ENCODE measurements around the gene LCE7A.

GRCh38 chr1:152842556-152842955, 17.2 kb upstream of the LCE7A start, which contains the start of gene LCE6A:
- no peak for TF ChIP-seq GATA2 (IDR thresholded peaks at IDR 0.05; ENCODE audit: low read depth, low read length)
- no peak for TF ChIP-seq GATA3 (IDR thresholded peaks at IDR 0.05; ENCODE audit: low read depth, low read length)
